Measurements from ENCODE around the gene BPTF.
"Not testable (repeated sequence)": the region's sequence is repeated elsewhere in the genome, so short reads cannot be mapped to it uniquely, and the experiment has no call there.

BPTF gene

DNA sequence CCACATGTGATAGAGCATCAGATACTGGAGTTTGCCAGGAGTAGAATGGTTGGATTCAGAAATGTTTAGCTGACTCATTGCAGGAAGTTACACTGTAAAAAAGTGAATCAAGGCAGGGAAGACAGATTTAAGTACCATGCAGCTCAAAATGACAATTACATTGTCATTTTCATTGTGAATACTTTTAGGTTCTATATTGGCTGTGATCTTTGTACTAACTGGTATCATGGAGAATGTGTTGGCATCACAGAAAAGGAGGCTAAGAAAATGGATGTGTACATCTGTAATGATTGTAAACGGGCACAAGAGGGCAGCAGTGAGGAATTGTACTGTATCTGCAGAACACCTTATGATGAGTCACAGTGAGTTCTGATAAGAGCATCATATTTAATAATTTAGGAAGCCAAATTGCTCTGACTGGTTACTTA, 137.9 kb downstream of the BPTF start:
- peak; percentile 40 for DNase-seq (ENCODE audit: low spot score)
- TF ChIP-seq, protein P1, sequence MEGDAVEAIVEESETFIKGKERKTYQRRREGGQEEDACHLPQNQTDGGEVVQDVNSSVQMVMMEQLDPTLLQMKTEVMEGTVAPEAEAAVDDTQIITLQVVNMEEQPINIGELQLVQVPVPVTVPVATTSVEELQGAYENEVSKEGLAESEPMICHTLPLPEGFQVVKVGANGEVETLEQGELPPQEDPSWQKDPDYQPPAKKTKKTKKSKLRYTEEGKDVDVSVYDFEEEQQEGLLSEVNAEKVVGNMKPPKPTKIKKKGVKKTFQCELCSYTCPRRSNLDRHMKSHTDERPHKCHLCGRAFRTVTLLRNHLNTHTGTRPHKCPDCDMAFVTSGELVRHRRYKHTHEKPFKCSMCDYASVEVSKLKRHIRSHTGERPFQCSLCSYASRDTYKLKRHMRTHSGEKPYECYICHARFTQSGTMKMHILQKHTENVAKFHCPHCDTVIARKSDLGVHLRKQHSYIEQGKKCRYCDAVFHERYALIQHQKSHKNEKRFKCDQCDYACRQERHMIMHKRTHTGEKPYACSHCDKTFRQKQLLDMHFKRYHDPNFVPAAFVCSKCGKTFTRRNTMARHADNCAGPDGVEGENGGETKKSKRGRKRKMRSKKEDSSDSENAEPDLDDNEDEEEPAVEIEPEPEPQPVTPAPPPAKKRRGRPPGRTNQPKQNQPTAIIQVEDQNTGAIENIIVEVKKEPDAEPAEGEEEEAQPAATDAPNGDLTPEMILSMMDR (IDR thresholded peaks at IDR 0.05; ENCODE audit: extremely low read depth, missing control alignments), result peak; percentile 33

DNA sequence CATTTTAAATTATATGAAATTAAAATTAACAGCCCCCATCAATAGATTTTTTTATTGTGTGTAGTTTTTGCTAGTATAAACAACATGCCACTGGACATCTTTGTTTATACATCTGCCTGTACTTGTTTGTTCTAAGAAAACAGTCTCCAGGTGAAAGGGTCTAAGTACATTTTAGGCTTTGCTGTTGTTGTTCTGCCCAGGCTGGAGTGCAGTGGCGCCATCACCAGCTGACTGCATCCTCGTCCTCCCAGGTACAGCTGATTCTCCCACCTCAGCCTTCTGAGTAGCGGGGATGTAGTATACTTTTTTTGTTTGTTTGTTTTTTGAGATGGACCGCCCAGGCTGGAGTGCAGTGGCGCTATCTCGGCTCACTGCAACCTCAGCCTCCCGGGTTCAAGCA, 145.5 kb downstream of the BPTF start:
- TF ChIP-seq, protein P1 (IDR thresholded peaks at IDR 0.05; ENCODE audit: extremely low read depth, missing control alignments), result no peak
- no peak for DNase-seq (ENCODE audit: low spot score)

DNA sequence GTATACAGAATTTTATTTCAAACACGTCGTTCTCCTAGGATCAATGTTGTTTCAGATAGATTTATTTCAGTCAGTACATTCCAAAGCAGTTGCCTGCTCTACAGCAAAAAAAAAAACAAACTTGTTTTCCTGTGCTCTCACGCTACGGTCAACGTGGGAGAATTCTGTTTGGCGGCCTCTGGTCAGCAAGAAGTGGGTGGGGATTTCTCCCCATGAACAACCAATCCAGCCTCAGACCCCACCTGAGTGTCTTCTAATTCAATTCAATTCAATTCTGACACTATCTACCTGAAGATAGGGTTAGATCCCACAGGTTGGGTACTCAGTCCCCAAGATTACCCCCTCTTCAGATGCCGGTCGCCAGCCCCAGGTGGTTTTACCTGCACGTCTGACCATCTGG, 148.9 kb downstream of the BPTF start:
- DNase-seq (ENCODE audit: low spot score), result no peak
- TF ChIP-seq, protein P1 (IDR thresholded peaks at IDR 0.05; ENCODE audit: extremely low read depth, missing control alignments), result no peak

DNA sequence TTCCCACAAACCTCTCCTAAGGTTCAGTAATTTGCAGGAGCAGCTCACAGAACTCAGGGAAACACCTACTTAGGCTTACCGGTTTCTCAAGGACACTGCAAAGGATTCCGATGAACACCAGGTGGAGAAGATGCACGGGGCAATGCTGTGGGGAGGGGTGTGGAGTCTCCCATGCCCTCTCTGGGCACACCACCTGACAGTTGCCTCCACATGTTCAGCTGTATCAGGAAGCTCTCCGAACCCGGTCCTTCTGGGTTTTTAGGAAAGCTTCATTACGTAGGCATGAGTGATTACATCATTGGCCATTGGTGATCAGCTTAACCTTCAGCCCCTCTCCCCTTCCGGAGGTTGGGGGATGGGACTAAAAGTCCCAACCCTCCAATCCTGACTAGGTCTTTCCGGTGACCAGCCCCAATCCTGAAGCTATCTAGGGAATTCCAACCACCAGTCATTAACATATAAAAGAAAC, 149.3 kb downstream of the BPTF start:
- DNase-seq (ENCODE audit: low spot score), result no peak
- TF ChIP-seq, protein P1 (IDR thresholded peaks at IDR 0.05; ENCODE audit: extremely low read depth, missing control alignments), result no peak

DNA sequence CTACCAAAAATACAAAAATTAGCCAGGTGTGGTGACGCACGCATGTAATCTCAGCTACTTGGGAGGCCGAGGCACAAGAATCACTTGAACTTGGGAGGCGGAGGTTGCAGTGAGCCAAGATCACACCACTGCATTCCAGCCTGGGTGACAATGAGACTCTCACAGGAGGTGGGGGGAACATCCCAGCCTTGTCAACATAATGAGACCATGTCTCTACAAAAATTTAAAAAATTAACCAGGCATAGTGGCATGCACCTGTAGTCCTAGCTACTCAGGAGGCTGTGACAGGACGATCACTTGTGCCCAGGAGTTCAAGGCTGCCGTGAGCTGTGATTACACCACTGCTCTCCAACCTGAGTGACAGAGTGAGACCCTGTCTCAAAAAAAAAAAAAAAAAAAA, 151.0 kb downstream of the BPTF start:
- DNase-seq (ENCODE audit: low spot score), result not testable (repeated sequence)

DNA sequence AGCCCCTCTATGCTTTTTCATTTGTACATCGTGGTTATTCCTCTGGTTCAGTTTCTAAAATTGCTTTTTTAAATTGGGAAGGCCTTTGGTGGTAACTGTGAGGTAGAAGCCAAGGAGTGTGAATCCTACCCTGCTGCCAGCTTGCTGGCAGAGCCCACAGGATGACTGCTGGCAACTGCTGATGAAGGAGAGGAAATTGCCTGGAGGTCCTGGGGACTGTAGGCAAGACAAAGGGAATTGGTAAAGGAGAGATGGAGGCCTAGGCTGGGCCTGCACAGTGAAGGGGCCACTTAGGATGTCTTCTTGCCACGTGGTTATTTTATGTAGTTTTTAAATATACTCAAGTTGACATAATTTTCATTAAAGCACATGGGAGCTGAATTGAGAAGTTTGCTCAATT, 155.2 kb downstream of the BPTF start:
- DNase-seq (ENCODE audit: low spot score), result no peak
- TF ChIP-seq, protein P1 (IDR thresholded peaks at IDR 0.05; ENCODE audit: extremely low read depth, missing control alignments), result no peak

- not testable (repeated sequence) for DNase-seq (ENCODE audit: low spot score)
Measured at GRCh38 chr17:67980883-67981282, 155.6 kb downstream of the BPTF start.

DNA sequence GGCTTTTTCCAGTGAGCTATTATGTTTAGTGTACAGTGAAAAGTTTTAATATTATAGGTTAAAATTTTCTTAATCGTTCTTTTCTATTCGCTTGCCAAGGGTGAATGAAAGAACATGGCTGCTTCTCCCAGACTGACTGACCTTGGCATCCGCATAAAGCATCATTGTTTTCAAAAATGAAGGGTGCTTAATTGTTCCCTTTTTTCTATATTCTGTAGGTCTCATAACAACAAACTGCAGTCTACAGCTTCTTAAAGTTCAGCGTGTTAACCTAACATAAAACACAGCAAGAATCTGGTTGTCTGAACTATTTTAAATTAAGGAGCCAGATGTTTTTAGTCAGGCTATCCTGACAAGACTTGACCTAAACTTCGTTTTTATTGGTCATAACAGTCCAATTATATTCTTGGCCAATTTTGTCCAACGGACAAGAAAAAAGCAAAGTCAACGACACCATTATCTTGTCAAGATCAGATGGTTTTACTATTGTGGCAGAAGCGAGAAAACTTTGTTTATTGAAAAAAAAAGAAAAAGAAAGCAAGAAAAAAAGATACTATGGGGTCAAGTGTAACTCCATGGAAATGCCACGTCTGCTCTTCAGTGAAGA, 156.8 kb downstream of the BPTF start:
- no peak for DNase-seq (ENCODE audit: low spot score)
- TF ChIP-seq, protein P1 (IDR thresholded peaks at IDR 0.05; ENCODE audit: extremely low read depth, missing control alignments), result no peak

Data from GM20000 (cell line).